Thymus (tissue), 11 donors: ENCODE measurements around the gene MAPT. TPM values are rescaled to one million over a fixed set of nuclear protein-coding genes. Genes with fewer than 3 reads are reported as not detected.

ENCODE experiments used
- DNase-seq, 9 donors: peaks; one replicate each; pipeline ENCODE4 v3.0.0-alpha.2; 2013; ENCODE audit warnings: low spot score in 9 of 9, low read depth in 6 of 9, missing footprints in 1 of 9
- H3K27ac ChIP-seq, 2 donors: one replicate each; pipeline ENCODE4 v1.5.1; 2013; ENCODE audit warnings: control low read depth in 1 of 2, low read depth in 1 of 2, low read length in 1 of 2, mild to moderate bottlenecking in 1 of 2, moderate library complexity in 1 of 2
- H3K27me3 ChIP-seq, 2 donors: one replicate each; pipeline ENCODE4 v1.5.1; 2013; ENCODE audit warnings: low read length in 1 of 2; ENCODE audit not compliant: control insufficient read depth in 2 of 2, insufficient read depth in 1 of 2
- H3K36me3 ChIP-seq, 2 donors: one replicate each; pipeline ENCODE4 v1.5.1; 2013; ENCODE audit warnings: low read length in 1 of 2, mild to moderate bottlenecking in 1 of 2, moderate library complexity in 1 of 2; ENCODE audit not compliant: control insufficient read depth in 2 of 2, insufficient read depth in 2 of 2
- H3K4me1 ChIP-seq, 2 donors: one replicate each; pipeline ENCODE4 v1.5.1; 2013; ENCODE audit warnings: low read length in 2 of 2; ENCODE audit not compliant: control insufficient read depth in 2 of 2, insufficient read depth in 2 of 2
- H3K4me3 ChIP-seq, 2 donors: one replicate each; pipeline ENCODE4 v1.5.1; 2013; ENCODE audit warnings: low read length in 2 of 2, control low read depth in 1 of 2, mild to moderate bottlenecking in 1 of 2
- H3K9me3 ChIP-seq, 2 donors: one replicate each; pipeline ENCODE4 v1.5.1; 2013; ENCODE audit warnings: low read length in 1 of 2, mild to moderate bottlenecking in 1 of 2; ENCODE audit not compliant: control insufficient read depth in 2 of 2, insufficient read depth in 1 of 2
- WGBS: extraction: QIAGEN DNeasy Blood & Tissue Kit; methylation state at CpG from one replicate; pipeline ENCODE4 v1.1.7; 2013; 5-methylcytosine and 5-hydroxymethylcytosine counted together
- polyA plus RNA-seq: library from polyadenylated mRNA; stranded (reverse); fragments of 200-250 nt; gene quantifications from one replicate; pipeline ENCODE4 v1.2.3, GENCODE V29; 2013
- total RNA-seq: library from RNA; stranded (reverse); fragments of 120-200 nt; gene quantifications from one replicate; pipeline ENCODE4 v1.2.4, GENCODE V29; 2013
- donor health status: healthy.

Gene MAPT
- total and polyA plus RNA-seq, 2 donors, result 0.57 to 0.84 TPM

DNA sequence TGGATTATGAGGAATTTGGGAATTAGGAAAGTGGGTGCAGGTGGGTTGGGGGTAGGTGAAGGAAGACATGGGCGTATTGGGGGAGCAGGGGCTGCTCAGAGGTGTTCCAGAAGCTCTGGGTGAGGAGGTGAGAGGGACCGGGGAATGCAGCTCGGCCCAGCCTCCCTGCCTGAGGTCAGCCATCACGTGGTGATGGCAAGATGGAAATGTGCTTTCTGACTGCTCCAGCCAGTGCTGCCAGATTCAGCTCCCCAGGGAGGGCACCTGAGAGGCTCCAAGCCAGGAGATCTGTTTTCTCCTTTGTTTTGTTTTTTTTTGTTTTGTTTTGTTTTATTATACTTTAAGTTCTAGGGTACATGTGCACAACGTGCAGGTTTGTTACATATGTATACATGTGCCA lies 69.5 kb downstream of the MAPT start:
- Histone ChIP-seq H3K27me3 (peaks cover 0 to 9% of the 10 kb centered on the region in 2 donors), H3K4me3 (no peak overlapping the region), H3K4me1 (no peaks in the 10 kb centered on the region), H3K36me3 (no peaks in the 10 kb centered on the region), H3K27ac (no peak overlapping the region), H3K9me3 (no peaks in the 10 kb centered on the region)
- no peak for DNase-seq
- WGBS, result 83% methylated on average over 5 of the region's 5 CpGs

DNA sequence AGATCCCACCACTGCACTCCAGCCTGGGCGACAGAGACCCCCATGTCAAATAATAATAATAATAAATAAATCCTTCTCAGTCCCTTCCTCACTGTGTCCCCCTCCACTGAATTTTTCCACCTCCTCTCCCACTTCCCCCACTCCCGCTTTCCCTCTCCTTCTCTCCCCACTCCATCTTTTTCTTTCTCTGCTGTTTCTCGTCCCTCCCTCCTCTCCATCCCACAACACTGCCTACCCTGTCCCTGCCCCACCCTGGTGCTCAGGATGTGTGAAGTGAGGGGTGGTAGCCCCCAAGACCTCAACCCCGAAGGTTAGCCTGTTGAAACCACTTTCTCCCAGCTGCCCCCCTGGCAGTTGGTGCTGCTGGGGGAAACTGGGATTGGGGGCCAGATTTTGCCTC lies 70.3 kb downstream of the MAPT start:
- no peak for DNase-seq
- Histone ChIP-seq H3K4me3 (no peak overlapping the region), H3K27ac (no peak overlapping the region), H3K9me3 (no peaks in the 10 kb centered on the region), H3K36me3 (no peaks in the 10 kb centered on the region), H3K4me1 (no peaks in the 10 kb centered on the region), H3K27me3 (peaks cover 0 to 9% of the 10 kb centered on the region in 2 donors)
- WGBS, result 92% methylated on average over 4 of the region's 4 CpGs

- H3K4me3 ChIP-seq, result no peak overlapping the region
- H3K9me3 ChIP-seq, result no peaks in the 10 kb centered on the region
- peaks cover 0 to 14% of the 10 kb centered on the region in 2 donors for H3K27me3 ChIP-seq
- H3K27ac ChIP-seq, result no peak overlapping the region
- H3K36me3 ChIP-seq, result no peaks in the 10 kb centered on the region
- no peaks in the 10 kb centered on the region for H3K4me1 ChIP-seq
- no peak for DNase-seq
- 85% methylated on average over 4 of the region's 4 CpGs for WGBS
Observed at GRCh38 chr17:45965812-45966211, 71.5 kb downstream of the MAPT start.

GRCh38 chr17:45966606-45967280 lies 72.4 kb downstream of the MAPT start:
- Histone ChIP-seq H3K27ac (no peak overlapping the region), H3K27me3 (peaks cover 0 to 17% of the 10 kb centered on the region in 2 donors), H3K4me1 (no peaks in the 10 kb centered on the region), H3K36me3 (no peaks in the 10 kb centered on the region), H3K9me3 (no peaks in the 10 kb centered on the region), H3K4me3 (no peak overlapping the region)
- no peak for DNase-seq
- 81% methylated on average over 2 of the region's 2 CpGs for WGBS

DNA sequence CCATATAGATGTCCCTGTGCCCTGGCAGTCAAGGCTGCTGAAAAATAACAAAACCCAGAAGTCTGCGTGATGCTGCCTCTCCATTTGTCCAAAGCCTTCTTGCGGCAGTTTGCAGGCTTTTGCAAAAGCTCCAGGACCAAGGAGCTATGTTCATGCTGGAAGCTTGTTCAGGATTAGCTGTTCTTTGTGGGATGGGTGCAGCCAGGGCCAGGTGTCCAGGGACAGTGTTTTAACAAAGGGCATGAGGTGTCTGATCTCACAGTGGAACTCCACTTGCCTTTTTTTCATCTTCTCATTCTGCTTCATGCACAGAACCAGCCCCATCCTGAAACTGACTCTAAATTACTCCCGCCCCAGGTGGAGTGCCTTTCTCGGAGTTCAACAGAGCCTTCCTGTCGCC lies 73.0 kb downstream of the MAPT start:
- Histone ChIP-seq H3K36me3 (no peaks in the 10 kb centered on the region), H3K9me3 (no peaks in the 10 kb centered on the region), H3K4me3 (no peak overlapping the region), H3K4me1 (no peaks in the 10 kb centered on the region), H3K27me3 (peaks cover 0 to 23% of the 10 kb centered on the region in 2 donors), H3K27ac (no peak overlapping the region)
- 94% methylated on average over 5 of the region's 5 CpGs for WGBS
- no peak for DNase-seq

- peaks cover 0 to 3% of the 10 kb centered on the region in 2 donors for H3K4me1 ChIP-seq
- H3K27ac ChIP-seq, result no peak overlapping the region
- no peak for DNase-seq
- H3K27me3 ChIP-seq, result peaks cover 0 to 28% of the 10 kb centered on the region in 2 donors
- 93% methylated on average over 2 of the region's 2 CpGs for WGBS
- H3K4me3 ChIP-seq, result no peak overlapping the region
- H3K9me3 ChIP-seq, result no peaks in the 10 kb centered on the region
- H3K36me3 ChIP-seq, result no peaks in the 10 kb centered on the region
Observed at GRCh38 chr17:45968732-45969131, 74.4 kb downstream of the MAPT start.

DNA sequence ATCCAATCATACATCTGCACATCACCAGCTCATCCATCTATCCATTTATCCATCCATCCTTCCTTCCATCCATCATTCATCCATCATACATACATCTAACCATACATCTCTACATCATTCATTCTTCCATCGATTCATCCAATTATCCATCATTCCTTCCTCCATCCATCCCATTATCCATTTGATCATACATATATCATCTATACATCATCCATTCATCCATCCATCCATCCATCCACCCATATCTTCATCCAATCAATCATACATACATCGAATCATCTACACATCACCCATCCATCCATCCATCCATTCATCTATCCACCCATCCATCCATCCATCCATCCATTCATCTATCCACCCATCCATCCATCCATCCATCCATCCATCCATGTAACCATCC lies 75.4 kb downstream of the MAPT start:
- WGBS, result 97% methylated on average over 2 of the region's 2 CpGs
- DNase-seq, result no peak
- Histone ChIP-seq H3K9me3 (no peaks in the 10 kb centered on the region), H3K27ac (no peak overlapping the region), H3K4me1 (peaks cover 0 to 3% of the 10 kb centered on the region in 2 donors), H3K4me3 (no peak overlapping the region), H3K27me3 (peaks cover 0 to 26% of the 10 kb centered on the region in 2 donors), H3K36me3 (no peaks in the 10 kb centered on the region)

GRCh38 chr17:45970659-45971058 lies 76.3 kb downstream of the MAPT start:
- H3K4me1 ChIP-seq, result peaks cover 0 to 3% of the 10 kb centered on the region in 2 donors
- DNase-seq, result no peak
- H3K9me3 ChIP-seq, result no peaks in the 10 kb centered on the region
- H3K4me3 ChIP-seq, result no peak overlapping the region
- peaks cover 0 to 24% of the 10 kb centered on the region in 2 donors for H3K27me3 ChIP-seq
- no peaks in the 10 kb centered on the region for H3K36me3 ChIP-seq
- 99% methylated on average over 3 of the region's 3 CpGs for WGBS
- no peak overlapping the region for H3K27ac ChIP-seq

- WGBS, result 59% methylated on average over 14 of the region's 14 CpGs
- no peaks in the 10 kb centered on the region for H3K9me3 ChIP-seq
- DNase-seq, result no peak
- H3K4me1 ChIP-seq, result peaks cover 0 to 3% of the 10 kb centered on the region in 2 donors
- H3K4me3 ChIP-seq, result no peak overlapping the region
- H3K36me3 ChIP-seq, result no peaks in the 10 kb centered on the region
- peaks cover 0 to 24% of the 10 kb centered on the region in 2 donors for H3K27me3 ChIP-seq
- H3K27ac ChIP-seq, result no peak overlapping the region
Observed at GRCh38 chr17:45971698-45972141, 77.4 kb downstream of the MAPT start.
